Mesothelial cell of epicardium (in vitro differentiated cells): ENCODE data around the gene POLD1. TPM values are rescaled to one million over a fixed set of nuclear protein-coding genes. Genes with fewer than 3 reads are reported as not detected.
"Not testable (repeated sequence)": the region's sequence is repeated elsewhere in the genome, so short reads cannot be mapped to it uniquely, and the experiment has no call there.

Source experiments
- DNase-seq, 2 experiments: peaks; one replicate each; pipeline ENCODE4 v3.0.0; 2021; ENCODE audit warnings: low spot score in 2 of 2; ENCODE audit not compliant: unreplicated experiment in 2 of 2
- H3K27ac Mint-ChIP-seq: 2 replicates; pipeline ENCODE4 v1.8.0; 2021; ENCODE audit warnings: mixed read lengths
- H3K27me3 Mint-ChIP-seq: 2 replicates; pipeline ENCODE4 v1.8.0; 2021; ENCODE audit warnings: low read depth, mixed read lengths
- H3K36me3 Mint-ChIP-seq: 2 replicates; pipeline ENCODE4 v1.8.0; 2021; ENCODE audit warnings: mixed read lengths
- H3K4me1 Mint-ChIP-seq: 2 replicates; pipeline ENCODE4 v1.8.0; 2021; ENCODE audit warnings: mixed read lengths
- H3K4me3 Mint-ChIP-seq: 2 replicates; pipeline ENCODE4 v1.8.0; 2021; ENCODE audit warnings: mild to moderate bottlenecking, moderate library complexity, mixed read lengths
- H3K9me3 Mint-ChIP-seq: 2 replicates; pipeline ENCODE4 v1.8.0; 2021; ENCODE audit warnings: mixed read lengths
- CTCF ChIP-seq: fragments of 200-600 bp; sonication (generic); IDR thresholded peaks from one replicate; pipeline ENCODE4 v1.5.0; 2021; ENCODE audit warnings: antibody characterized with exemption; ENCODE audit not compliant: unreplicated experiment
- total RNA-seq: library from RNA; stranded (reverse); gene quantifications from 3 replicates; pipeline ENCODE4 v1.2.1, GENCODE V29; 2021

The POLD1 gene
- total RNA-seq, 1 donor from 2014 or later = 60.6 TPM

- H3K27ac Mint-ChIP-seq = no peak overlapping the region
- H3K27me3 Mint-ChIP-seq = peaks cover 59% of the 10 kb centered on the region
- no peak for DNase-seq
- H3K36me3 Mint-ChIP-seq = no peaks in the 10 kb centered on the region
- TF ChIP-seq CTCF = no peak
- H3K9me3 Mint-ChIP-seq = no peaks in the 10 kb centered on the region
- H3K4me1 Mint-ChIP-seq = peaks cover 20% of the 10 kb centered on the region
- H3K4me3 Mint-ChIP-seq = no peak overlapping the region
Observed at GRCh38 chr19:50435627-50436026, 51.5 kb downstream of the POLD1 start.

- peaks cover 8% of the 10 kb centered on the region for H3K4me1 Mint-ChIP-seq
- peaks cover 56% of the 10 kb centered on the region for H3K27me3 Mint-ChIP-seq
- no peak overlapping the region for H3K4me3 Mint-ChIP-seq
- H3K9me3 Mint-ChIP-seq = no peaks in the 10 kb centered on the region
- no peak overlapping the region for H3K27ac Mint-ChIP-seq
- no peak for TF ChIP-seq CTCF
- no peaks in the 10 kb centered on the region for H3K36me3 Mint-ChIP-seq
- no peak for DNase-seq
Observed at GRCh38 chr19:50437862-50438449, 53.8 kb downstream of the POLD1 start.

- not testable (repeated sequence) for H3K4me3 Mint-ChIP-seq, H3K9me3 Mint-ChIP-seq, H3K27ac Mint-ChIP-seq, DNase-seq, H3K36me3 Mint-ChIP-seq, H3K4me1 Mint-ChIP-seq
- peaks cover 54% of the 10 kb centered on the region for H3K27me3 Mint-ChIP-seq
Observed at GRCh38 chr19:50439130-50439529, 55.0 kb downstream of the POLD1 start.

- DNase-seq = no peak
- Mint-ChIP-seq H3K4me3 (no peak overlapping the region), H3K27ac (no peak overlapping the region), H3K36me3 (no peaks in the 10 kb centered on the region), H3K9me3 (peaks cover 4% of the 10 kb centered on the region), H3K27me3 (peaks cover 27% of the 10 kb centered on the region), H3K4me1 (no peaks in the 10 kb centered on the region)
- no peak for TF ChIP-seq CTCF
Observed at GRCh38 chr19:50444059-50444458, 59.9 kb downstream of the POLD1 start.

- no peak for TF ChIP-seq CTCF
- Mint-ChIP-seq H3K27ac (no peak overlapping the region), H3K9me3 (peaks cover 4% of the 10 kb centered on the region), H3K27me3 (peaks cover 13% of the 10 kb centered on the region), H3K4me1 (no peaks in the 10 kb centered on the region), H3K4me3 (no peak overlapping the region), H3K36me3 (no peaks in the 10 kb centered on the region)
- no peak for DNase-seq
Observed at GRCh38 chr19:50447053-50447452, 62.9 kb downstream of the POLD1 start.

GRCh38 chr19:50447750-50448149 lies 63.6 kb downstream of the POLD1 start:
- no peak overlapping the region for H3K27ac Mint-ChIP-seq
- H3K36me3 Mint-ChIP-seq = no peaks in the 10 kb centered on the region
- peaks cover 4% of the 10 kb centered on the region for H3K9me3 Mint-ChIP-seq
- H3K4me3 Mint-ChIP-seq = no peak overlapping the region
- no peaks in the 10 kb centered on the region for H3K4me1 Mint-ChIP-seq
- no peak for TF ChIP-seq CTCF
- peaks cover 13% of the 10 kb centered on the region for H3K27me3 Mint-ChIP-seq
- no peak for DNase-seq
